GM19455 (cell line): ENCODE measurements around the gene SLC12A8.

Source experiments
- ATAC-seq: cut with Tn5 transposase; IDR thresholded peaks from one replicate; pipeline ENCODE4 v1.9.1; 2021; ENCODE audit not compliant: unreplicated experiment

SLC12A8 gene

DNA sequence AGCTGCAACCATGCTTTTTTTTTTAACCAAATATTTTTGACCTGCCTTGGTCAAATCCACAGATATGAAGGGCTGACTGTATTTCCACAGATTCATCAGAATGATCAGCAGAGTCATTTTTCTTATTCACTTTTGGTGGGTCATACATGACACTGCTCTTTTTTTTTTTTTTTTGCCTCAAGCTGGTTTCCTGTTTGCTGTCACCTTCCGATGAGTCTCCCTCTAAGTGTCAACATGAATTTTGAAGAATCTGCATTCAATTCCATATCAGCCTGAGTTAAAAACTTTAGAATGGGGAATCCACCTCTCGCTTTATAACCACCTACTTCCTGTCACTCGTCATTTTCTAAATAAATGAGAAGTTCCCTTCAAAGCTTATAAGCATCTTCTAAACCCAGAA is 2.2 kb upstream of the SLC12A8 start:
- ATAC-seq = no peak

DNA sequence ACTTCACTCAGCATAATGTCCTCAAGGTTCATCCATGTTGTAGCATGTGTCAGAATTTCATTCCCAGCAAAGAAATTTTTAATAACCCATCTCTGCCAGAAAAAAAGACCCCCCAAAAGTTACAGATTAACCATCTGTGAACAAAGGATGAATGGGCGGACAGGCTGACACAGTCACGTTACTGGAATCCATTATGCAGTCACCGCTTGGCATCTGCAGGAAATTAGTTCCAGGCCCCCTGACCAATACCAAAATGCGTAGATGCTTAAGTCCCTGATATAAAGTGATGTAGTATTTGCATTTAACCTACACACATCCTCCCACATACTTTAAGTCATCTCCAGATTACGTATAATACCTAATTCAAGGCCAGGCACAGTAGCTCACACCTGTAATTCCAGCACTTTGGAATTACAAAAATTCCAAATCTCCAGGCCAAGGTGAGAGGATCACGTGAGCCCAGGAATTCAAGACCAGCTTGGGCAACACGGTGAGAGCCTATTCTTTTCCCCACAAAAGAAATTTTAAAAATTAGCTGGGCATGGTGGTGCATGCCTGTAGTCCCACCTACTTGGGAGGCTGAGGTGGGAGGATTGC is 1.5 kb upstream of the SLC12A8 start:
- no peak for ATAC-seq

DNA sequence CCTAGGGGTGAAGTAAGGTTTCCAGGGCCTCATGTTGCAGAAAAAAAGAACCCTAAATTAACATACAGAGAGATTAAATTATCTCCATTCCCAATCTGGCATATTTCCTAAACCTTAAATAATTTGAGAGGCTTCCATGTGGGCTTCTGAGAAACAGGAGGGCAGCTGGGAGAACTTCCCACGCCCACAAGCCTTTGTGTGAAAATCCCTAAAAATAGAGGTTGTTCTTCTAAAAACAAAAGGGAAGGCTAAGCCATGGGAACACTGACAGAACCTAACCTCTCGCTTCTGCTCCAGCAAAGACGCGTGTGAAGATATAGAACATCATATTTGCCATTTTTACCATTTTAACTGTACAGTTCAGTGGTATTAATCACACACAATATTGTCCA is 812 bp upstream of the SLC12A8 start:
- no peak for ATAC-seq

DNA sequence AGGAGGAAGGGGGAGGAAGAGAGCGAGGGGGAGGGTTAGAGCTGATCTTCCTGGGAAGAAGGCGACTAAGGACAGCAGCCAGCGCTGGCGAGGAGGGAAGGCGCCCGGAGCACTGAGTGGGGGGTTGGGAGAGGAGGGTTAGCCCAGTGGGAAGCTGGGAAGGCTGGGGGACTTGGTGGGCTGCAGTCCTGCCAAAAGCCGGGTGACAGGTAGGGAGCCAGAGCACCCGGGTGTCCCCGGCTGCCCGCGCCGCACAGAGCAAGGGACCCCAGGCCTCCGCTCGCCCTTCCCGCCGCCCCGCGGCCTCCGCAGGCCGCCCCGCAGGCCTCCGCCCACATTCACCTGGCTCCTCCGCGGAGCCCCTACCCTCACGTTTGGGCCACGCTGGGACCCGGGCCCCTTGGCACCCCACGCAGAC is 448 bp downstream of the SLC12A8 start:
- no peak for ATAC-seq

- ATAC-seq = no peak
These were observed 941 bp downstream of the SLC12A8 start for GRCh38 chr3:125211523-125212090.

DNA sequence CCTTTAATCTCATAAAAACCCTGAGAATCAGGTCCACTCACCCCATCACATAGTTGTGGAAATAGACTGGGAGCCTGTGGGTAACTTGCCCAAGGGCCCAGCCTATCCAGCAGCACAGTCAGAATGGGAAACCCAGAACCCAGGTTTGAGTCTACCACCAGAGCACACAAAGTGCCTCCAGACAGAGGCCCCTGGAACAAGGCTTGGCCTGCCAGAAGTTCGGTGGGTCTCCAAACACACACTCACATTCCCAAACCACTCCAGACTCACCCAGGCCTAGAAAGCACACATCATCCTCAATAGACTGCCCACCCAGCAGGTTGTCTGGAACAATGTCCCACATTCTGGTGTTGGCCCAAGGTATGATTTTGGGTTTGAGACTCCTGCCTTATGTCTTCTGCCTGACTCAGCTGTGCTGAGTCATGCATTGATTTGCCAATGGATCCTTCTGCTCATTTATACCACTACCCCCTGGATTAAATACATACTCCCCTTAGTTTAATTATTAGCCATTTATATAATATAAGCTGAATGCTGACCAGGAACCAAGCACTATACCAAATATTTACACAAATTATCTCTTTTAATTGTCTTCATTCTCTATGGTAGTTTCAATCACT is 4.5 kb downstream of the SLC12A8 start:
- ATAC-seq = no peak

DNA sequence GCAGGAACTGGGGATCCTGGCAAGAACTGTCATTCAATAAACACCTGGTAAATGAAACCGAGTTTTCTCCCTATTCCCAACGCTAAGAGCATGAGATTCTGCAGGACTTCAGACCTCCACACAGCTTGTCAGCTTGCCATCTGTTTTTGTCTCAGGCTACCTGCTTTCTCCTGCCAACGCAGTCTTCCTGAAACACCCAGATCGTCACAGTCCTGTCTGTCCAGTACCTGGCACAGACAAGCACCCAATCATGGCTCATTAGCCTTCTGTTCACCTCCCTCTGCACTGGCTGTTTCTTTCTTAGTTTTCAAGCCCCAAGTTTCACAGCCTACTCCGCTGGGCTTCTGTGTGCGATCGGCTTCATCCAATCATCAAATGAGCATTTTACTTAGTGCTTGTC is 5.0 kb downstream of the SLC12A8 start:
- ATAC-seq = no peak

DNA sequence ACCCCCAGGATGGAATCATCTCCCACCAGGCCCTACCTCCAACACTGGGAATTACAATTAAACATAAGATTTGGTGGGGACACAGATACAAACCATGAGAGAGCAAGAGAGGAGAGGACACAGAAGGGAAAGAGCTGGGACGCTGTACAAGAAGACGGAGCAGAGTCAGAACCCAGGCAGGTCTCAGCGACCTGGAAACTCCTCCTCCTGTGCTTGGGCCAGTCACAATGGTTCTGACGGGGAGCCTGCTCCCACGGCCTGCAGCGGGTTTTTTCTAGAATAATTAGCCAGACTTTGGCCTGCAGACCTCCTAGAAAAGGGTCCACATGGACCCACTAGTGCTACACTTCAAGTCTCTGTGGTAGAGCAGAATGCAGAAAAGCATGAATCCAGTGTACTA is 5.6 kb downstream of the SLC12A8 start:
- ATAC-seq = no peak

DNA sequence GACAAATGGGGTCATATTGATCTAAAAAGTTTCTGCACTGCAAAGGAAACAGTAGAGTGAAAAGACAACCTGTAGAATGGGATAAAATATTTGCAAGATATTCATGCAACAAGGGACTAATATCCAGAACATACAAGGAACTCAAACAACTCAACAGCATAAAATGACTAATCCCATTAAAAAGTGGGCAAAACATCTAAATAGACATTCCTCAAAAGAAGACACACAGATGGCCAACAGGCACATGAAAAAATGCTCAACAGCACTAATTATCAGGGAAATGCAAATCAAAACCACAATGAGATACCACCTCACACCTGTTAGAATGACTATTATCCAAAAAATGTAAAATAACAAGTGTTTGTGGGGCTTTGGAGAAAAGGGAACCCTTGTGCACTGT is 8.8 kb downstream of the SLC12A8 start:
- no peak for ATAC-seq

DNA sequence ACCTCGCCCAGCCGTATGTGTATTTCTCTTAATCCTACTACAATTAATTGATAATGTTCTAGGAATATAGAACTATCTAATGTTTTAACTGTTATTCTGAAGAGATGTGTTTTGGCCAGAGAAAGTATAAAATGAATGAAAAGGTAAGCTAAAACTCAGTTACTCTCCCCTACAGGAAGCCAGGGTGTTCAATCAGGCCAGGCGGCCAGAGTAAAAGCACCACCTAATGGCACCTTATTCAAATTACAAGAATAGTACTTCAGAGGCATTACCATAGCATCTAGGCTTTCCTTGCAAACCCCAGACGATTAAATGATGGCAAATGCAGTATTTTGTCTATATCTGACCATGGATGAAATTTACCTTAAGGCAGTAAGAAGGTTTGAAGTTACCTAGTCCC is 10.4 kb downstream of the SLC12A8 start:
- no peak for ATAC-seq

DNA sequence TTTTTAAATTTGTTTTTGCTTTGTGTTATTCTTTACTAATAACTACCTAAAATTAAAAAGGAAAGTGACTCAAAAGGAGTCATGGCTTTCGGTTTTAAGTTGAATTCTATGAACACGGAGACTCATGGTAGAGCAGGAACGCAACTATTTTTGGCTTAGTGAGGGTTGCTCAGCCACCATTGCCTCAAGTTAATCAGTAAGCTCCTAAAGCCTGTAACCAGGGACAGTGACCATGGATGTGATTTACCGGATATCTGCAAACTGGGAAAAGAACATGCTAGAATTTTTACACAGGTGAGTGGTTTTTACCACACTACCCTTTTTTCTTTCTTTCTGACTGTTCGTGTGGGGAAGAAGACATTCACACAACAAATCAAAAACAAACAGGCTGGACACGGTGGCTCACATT is 11.8 kb downstream of the SLC12A8 start:
- ATAC-seq = peak; percentile 72

DNA sequence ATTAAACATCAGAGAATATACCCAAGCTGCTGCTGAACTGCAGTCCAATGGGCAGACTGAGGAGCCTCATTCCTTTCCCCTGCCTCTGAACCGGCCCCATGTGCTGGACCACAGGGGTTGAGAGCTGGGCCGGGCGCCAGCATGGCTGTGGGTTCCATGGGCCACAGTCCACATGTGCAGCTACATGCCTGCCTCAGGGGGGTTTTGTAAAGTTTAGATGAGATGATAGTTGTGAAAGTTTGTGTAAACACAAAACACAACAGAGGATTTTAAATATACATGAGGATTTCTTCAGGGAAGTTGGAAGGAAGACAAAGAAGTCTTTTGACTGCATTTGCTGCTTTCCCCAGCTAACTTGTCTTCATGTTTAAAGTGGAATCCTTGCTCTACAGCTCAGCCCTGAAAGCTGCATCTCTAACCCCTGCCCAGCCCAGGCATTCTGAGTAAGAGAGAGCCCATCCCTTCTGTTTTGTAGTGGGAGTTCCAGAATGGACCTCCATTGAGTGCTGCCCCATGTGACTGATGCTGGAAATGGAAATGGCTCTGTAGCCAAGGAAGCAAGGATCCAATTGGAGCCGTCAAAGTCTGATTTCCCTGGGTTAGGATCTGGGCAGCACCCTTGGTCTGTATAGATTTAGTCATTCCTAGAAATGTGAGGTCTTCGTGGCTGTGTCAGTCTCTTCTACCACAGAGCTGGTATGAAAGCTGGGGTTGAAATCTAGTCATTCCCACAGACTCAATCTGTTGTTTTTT is 17.5 kb downstream of the SLC12A8 start:
- no peak for ATAC-seq

- no peak for ATAC-seq
These were observed 18.3 kb downstream of the SLC12A8 start for GRCh38 chr3:125194061-125194848.

- ATAC-seq = peak; percentile 69
These were observed 20.1 kb downstream of the SLC12A8 start for GRCh38 chr3:125192190-125193035.

- ATAC-seq = peak; percentile 4
These were observed 20.8 kb downstream of the SLC12A8 start for GRCh38 chr3:125191730-125192129.

GRCh38 chr3:125191256-125191655 is 21.3 kb downstream of the SLC12A8 start:
- no peak for ATAC-seq

DNA sequence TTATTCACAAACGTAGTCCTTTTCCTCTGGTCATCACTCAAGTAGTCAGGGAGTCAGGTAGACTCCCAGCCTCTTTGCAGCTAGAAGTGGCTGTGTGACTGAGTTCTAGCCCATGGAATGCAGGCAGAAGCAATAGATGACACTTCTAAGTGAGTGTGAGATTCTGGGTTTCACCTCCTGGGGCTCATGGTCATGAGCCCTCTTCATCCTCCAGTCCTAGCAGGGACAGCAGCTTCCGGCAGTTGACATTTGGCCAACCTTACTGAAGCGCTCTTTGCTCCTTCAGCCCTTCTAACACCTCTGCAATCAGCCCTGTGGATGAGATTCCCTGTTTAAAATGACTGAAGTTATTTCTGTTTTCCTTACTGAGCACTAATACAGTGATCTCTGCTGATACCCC is 21.8 kb downstream of the SLC12A8 start:
- ATAC-seq = no peak

DNA sequence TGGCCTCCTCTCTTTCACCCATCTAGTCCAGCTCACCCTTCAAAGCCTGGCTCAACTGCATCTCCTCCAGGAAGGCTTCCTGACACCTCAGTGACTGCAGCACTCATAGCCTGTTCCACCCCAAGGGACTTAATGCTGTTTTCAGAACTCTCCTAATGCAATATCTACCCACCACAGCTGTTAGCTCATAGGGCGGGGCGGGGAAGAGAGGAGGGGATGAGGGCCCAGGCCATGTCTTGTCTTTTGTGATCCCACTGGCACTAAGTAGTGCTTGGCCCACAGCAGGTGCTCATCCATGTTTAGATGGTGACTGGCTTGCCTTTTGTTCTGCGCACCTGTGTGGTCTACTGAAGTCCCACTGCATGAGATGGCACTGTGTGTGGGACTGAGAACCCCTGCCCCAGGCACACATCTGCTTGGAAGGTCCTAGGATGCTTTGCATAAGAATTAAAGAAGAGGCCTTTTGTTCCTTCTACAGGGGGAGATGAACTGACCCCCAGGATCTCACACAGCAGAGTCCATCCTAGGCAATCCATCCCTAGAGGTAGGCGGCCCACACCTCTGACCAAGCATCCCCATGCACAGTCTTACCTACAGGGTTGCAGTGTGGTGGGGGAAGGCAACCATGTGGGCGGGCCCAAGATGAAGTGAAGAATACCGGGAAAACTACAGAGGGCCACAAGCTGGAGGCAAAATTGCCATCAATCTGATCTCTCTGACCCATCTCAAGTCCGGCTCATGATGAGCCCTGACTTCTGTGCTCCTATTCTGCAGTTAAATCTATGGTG is 23.0 kb downstream of the SLC12A8 start:
- ATAC-seq = no peak

DNA sequence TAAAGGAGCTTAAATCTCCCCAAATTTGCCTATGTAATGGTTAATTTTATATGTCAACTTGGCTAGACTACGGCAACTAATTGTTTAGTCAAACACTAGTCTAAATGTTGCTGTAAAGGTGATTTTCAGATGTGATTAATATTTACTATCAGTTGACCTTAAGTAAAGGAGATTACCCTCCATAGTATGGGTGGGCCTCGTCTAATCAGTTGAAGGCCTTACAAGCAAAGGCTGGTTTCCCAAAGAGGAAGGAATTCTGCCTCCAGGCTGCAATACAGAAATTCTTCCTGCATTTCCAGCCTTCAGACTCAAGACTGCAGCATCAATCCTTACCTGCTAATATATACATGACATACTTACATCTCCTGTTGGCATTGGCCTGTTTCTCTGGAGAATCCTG is 23.6 kb downstream of the SLC12A8 start:
- ATAC-seq = no peak

DNA sequence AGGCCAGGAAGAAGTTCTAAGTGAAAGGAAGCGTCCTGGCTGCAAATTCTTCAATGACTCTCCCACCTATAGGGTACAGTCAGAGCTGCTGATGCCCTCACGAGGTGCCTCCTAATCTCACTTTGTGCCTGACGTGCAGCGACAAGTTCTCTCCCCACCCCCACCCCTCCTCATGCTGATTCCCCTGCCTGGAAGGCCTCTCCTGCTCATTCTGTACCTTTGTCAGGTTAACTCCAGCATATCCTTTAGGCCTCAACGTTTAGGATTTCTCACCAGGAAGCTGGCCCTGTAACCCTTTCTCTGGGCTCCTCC is 25.0 kb downstream of the SLC12A8 start:
- no peak for ATAC-seq
